ENCODE results near the gene SRRM1. TPM values are rescaled to one million over a fixed set of nuclear protein-coding genes. Genes with fewer than 3 reads are reported as not detected.
"Not testable (repeated sequence)": the region's sequence is repeated elsewhere in the genome, so short reads cannot be mapped to it uniquely, and the experiment has no call there.

The SRRM1 gene
- total RNA-seq, 1 donor from 2014 or later = 39.1 TPM

DNA sequence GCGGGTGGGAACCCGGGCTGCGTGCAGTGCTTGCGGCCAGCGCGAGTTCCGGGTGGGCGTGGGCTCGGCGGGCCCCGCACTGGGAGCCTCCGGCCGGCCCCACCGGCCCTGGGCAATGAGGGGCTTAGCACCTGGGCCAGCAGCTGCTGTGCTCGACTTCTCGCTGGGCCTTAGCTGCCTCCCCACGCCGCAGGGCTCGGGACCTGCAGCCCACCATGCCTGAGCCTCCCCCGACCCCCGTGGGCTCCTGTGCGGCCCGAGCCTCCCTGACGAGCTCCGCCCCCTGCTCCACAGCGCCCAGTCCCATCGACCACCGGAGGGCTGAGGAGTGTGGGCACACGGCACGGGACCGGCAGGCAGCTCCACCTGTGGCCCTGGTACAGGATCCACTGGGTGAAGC is 78.4 kb downstream of the SRRM1 start:
- no peak for DNase-seq

DNA sequence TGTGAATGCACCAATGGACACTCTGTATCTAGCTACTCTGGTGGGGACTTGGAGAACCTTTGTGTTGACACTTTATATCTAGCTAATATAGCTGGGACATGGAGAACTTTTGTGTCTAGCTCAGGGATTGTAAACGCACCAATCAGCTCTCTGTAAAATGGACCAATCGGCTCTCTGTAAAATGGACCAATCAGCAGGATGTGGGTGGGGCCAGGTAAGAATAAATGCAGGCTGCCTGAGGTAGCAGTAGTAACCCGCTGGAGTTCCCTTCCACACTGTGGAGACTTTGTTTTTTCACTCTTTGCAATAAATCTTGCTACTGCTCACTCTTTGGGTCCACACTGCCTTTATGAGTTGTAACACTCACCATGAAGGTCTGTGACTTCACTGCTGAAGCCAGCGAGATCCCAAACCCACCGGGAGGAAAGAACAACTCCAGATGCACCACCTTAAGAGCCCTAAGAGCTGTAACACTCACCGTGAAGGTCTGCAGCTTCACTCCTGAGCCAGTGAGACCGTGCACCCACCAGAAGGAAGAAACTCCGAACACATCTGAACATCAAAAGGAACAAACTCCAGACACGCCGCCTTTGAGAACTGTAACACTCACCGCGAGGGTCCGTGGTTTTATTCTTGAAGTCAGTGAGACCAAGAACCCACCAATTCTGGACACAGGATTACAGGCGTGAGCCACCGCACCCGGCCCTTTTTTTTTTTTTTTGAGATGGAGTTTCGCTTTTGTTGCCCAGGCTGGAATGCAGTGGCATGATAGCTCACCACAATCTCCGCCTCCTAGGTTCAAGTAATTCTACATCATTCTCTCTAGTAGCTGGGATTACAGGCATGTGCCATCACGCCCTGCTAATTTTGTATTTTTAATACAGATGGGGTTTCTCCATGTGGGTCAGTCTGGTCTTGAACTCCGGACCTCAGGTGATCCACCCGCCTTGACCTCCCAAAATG is 79.3 kb downstream of the SRRM1 start:
- DNase-seq = not testable (repeated sequence)

Small RNAs within 50 kb of the gene (small RNA-seq; reads per million reads assigned to genes)
- gene RF00019 = not detected

Other genes starting within 250 kb of the SRRM1 start
- gene STPG1, start 229.5 kb upstream of the SRRM1 start, total RNA-seq = 1.9 TPM
- 7.0 TPM for gene NIPAL3, start 227.5 kb upstream of the SRRM1 start, total RNA-seq
- gene RCAN3, start 140.5 kb upstream of the SRRM1 start, total RNA-seq = 10.6 TPM
- under 0.01 TPM for gene NCMAP, start 87.2 kb upstream of the SRRM1 start, total RNA-seq
- gene CLIC4, start 102.1 kb downstream of the SRRM1 start, total RNA-seq = 96.7 TPM

Measured in occipital lobe (tissue), 3 donors.